Liver (tissue), 9 donors: ENCODE results near the gene ZNRF2. TPM values are rescaled to one million over a fixed set of nuclear protein-coding genes. Genes with fewer than 3 reads are reported as not detected.

ENCODE experiments used
- DNase-seq: peaks from one replicate; pipeline ENCODE4 v3.0.0-alpha.2; 2017; ENCODE audit warnings: low spot score
- H3K27ac ChIP-seq, 2 donors: one replicate each; pipeline ENCODE4 v1.7.0; 2013; ENCODE audit warnings: inconsistent platforms in 2 of 2, low read length in 2 of 2, control low read depth in 1 of 2, low read depth in 1 of 2, mild to moderate bottlenecking in 1 of 2
- H3K27me3 ChIP-seq, 4 donors: one replicate each; pipeline versions ENCODE4 v1.6.1 to v1.7.0; 2013; ENCODE audit warnings: low read length in 3 of 4, inconsistent platforms in 1 of 4, mild to moderate bottlenecking in 1 of 4, moderate library complexity in 1 of 4; ENCODE audit not compliant: control insufficient read depth in 4 of 4, insufficient read depth in 4 of 4
- H3K36me3 ChIP-seq, 4 donors: one replicate each; pipeline versions ENCODE4 v1.6.1 to v1.7.0; 2013; ENCODE audit warnings: low read length in 3 of 4, mild to moderate bottlenecking in 3 of 4, low read depth in 1 of 4, moderate library complexity in 1 of 4; ENCODE audit not compliant: control insufficient read depth in 4 of 4, insufficient read depth in 3 of 4
- H3K4me1 ChIP-seq, 4 donors: one replicate each; pipeline versions ENCODE4 v1.6.1 to v1.7.0; 2013; ENCODE audit warnings: low read length in 3 of 4, mild to moderate bottlenecking in 3 of 4, moderate library complexity in 1 of 4; ENCODE audit not compliant: control insufficient read depth in 4 of 4, insufficient read depth in 4 of 4
- H3K4me3 ChIP-seq, 3 donors: one replicate each; pipeline versions ENCODE4 v1.6.1 to v1.7.0; 2013; ENCODE audit warnings: low read length in 3 of 3, control low read depth in 1 of 3, low read depth in 1 of 3, mild to moderate bottlenecking in 1 of 3
- H3K9ac ChIP-seq, 2 donors: one replicate each; pipeline ENCODE4 v1.7.0; 2013; ENCODE audit warnings: low read length in 2 of 2, mild to moderate bottlenecking in 2 of 2, moderate library complexity in 2 of 2, control low read depth in 1 of 2, low read depth in 1 of 2
- H3K9me3 ChIP-seq, 4 donors: one replicate each; pipeline versions ENCODE4 v1.6.1 to v1.7.0; 2013; ENCODE audit warnings: low read length in 3 of 4; ENCODE audit not compliant: control insufficient read depth in 4 of 4
- CTCF ChIP-seq: fragments of 150-350 bp; IDR thresholded peaks from 2 replicates; pipeline ENCODE4 v1.5.1; 2017; ENCODE audit warnings: improper control_type of control experiment, low read depth, low read length; ENCODE audit not compliant: missing input control
- HNF4A ChIP-seq, 2 donors: conservative IDR thresholded peaks; 2 replicates each; pipeline ENCODE4 v1.6.1; 2016; ENCODE audit warnings: antibody characterized with exemption in 2 of 2, mild to moderate bottlenecking in 2 of 2
- JUND ChIP-seq, 2 donors: IDR thresholded peaks; 2 replicates each; pipeline ENCODE4 v1.6.1; 2016; ENCODE audit warnings: antibody characterized with exemption in 2 of 2
- NR2F2 ChIP-seq: IDR thresholded peaks from 2 replicates; pipeline ENCODE4 v1.6.1; 2016; ENCODE audit warnings: antibody characterized with exemption
- RAD21 ChIP-seq, 2 donors: IDR thresholded peaks; 2 replicates each; pipeline ENCODE4 v1.6.1; 2016; ENCODE audit warnings: antibody characterized with exemption in 2 of 2, mild to moderate bottlenecking in 2 of 2
- REST ChIP-seq: IDR thresholded peaks from 2 replicates; pipeline ENCODE4 v1.6.1; 2016; ENCODE audit warnings: antibody characterized with exemption, mild to moderate bottlenecking
- TAF1 ChIP-seq: conservative IDR thresholded peaks from 2 replicates; pipeline ENCODE4 v1.6.1; 2016; ENCODE audit warnings: antibody characterized with exemption, mild to moderate bottlenecking
- YY1 ChIP-seq: IDR thresholded peaks from 2 replicates; pipeline ENCODE4 v1.6.1; 2016; ENCODE audit warnings: antibody characterized with exemption, mild to moderate bottlenecking
- ZBTB33 ChIP-seq: IDR thresholded peaks from 2 replicates; pipeline ENCODE4 v1.6.1; 2016; ENCODE audit warnings: antibody characterized with exemption
- WGBS: extraction: QIAGEN DNeasy Blood & Tissue Kit; methylation state at CpG from one replicate; pipeline ENCODE4 v1.1.7; 2013; 5-methylcytosine and 5-hydroxymethylcytosine counted together
- polyA plus RNA-seq, 2 donors: library from polyadenylated mRNA; stranded (reverse) in 1 of 2; unstranded in 1 of 2; fragments of 200-250 nt in 1 of 2; fragments of >200 nt in 1 of 2; fragmentation: Nextera tagmentation in 1 of 2; extraction: Ambion mirVana in 1 of 2; gene quantifications; one replicate each; pipeline versions ENCODE4 v1.2.1 to v1.2.3, GENCODE V29; 2013 to 2015
- total RNA-seq, 2 donors: library from RNA; depleted of rRNA; stranded (reverse); fragments of >200 nt; gene quantifications; one replicate each; pipeline ENCODE4 v1.2.3, GENCODE V29; 2014
- donor health status: healthy.
- donor health status: healthy.
- donor health status: healthy.
- donor health status: healthy.
- donor health status: healthy.

Gene ZNRF2
- total and polyA plus RNA-seq, 4 donors: 6.9 to 30.0 (median 12.7) TPM

- TF ChIP-seq YY1: no peak
- TF ChIP-seq CTCF: no peak
- TF ChIP-seq JUND (IDR thresholded peaks at IDR 0.05): no peak
- TF ChIP-seq REST: no peak
- Histone ChIP-seq H3K4me1 (peaks cover 12 to 47% (median 37%) of the 10 kb centered on the region in 4 donors), H3K9ac (no peak overlapping the region), H3K27ac (no peak overlapping the region), H3K9me3 (no peaks in the 10 kb centered on the region), H3K36me3 (no peaks in the 10 kb centered on the region), H3K27me3 (no peaks in the 10 kb centered on the region), H3K4me3 (no peak overlapping the region)
- no peak for DNase-seq
- 92% methylated on average over 7 of the region's 7 CpGs for WGBS
Observed at GRCh38 chr7:30251708-30252329, 32.6 kb upstream of the ZNRF2 start.

- no peaks in the 10 kb centered on the region for H3K36me3 ChIP-seq
- DNase-seq: no peak
- no peaks in the 10 kb centered on the region for H3K27me3 ChIP-seq
- H3K27ac ChIP-seq: peak overlapping the region; percentile 54 to 82
- H3K9me3 ChIP-seq: no peaks in the 10 kb centered on the region
- peak in 1 of 2 donors; percentile 33 for TF ChIP-seq RAD21 (IDR thresholded peaks at IDR 0.05)
- TF ChIP-seq NR2F2: no peak
- TF ChIP-seq HNF4A (conservative IDR thresholded peaks at IDR 0.05): peak; percentile 15 to 21
- TF ChIP-seq REST: no peak
- TF ChIP-seq YY1: no peak
- TF ChIP-seq TAF1: no peak
- TF ChIP-seq ZBTB33: no peak
- peaks cover 12 to 47% (median 37%) of the 10 kb centered on the region in 4 donors for H3K4me1 ChIP-seq
- no peak overlapping the region for H3K4me3 ChIP-seq
- WGBS: 52% methylated on average over 7 of the region's 7 CpGs
- H3K9ac ChIP-seq: no peak overlapping the region
Observed at GRCh38 chr7:30252885-30253795, 31.3 kb upstream of the ZNRF2 start.
